Measurements from ENCODE around the gene GRXCR1. TPM values are rescaled to one million over a fixed set of nuclear protein-coding genes. Genes with fewer than 3 reads are reported as not detected.

Gene GRXCR1
- total RNA-seq, 1 experiment from 2014 or later = not detected

DNA sequence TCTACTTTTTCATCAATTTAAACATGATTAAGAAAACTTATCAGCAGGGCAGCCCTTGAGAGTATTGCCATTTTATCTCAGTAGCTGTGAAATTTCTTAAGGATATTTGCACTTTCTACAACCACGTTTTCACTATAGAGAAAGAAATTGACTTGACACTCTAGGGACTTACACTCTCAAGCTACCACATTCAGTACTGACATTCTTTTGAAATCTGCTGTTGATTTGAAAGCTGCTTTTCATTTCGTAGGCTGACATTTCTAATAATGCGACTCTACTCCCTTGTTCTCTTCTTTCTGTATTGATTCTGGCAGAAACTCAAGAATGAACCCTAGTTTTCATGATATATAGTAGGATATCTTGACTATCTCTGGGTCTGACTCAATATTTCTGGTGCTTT lies 13.7 kb upstream of the GRXCR1 start:
- Histone ChIP-seq H3K4me2 (ENCODE audit: low read depth, low read length, poor library complexity, severe bottlenecking) (no peak overlapping the region), H3K4me1 (ENCODE audit: low read length) (no peaks in the 10 kb centered on the region), H3K9me3 (ENCODE audit: low read length) (no peaks in the 10 kb centered on the region), H3K9ac (ENCODE audit: low read length) (no peak overlapping the region), H3K4me3 (ENCODE audit: low read length) (no peak overlapping the region), H3K27me3 (ENCODE audit: low read length) (no peaks in the 10 kb centered on the region), H2AFZ (ENCODE audit: low read length) (no peak overlapping the region), H3K79me2 (ENCODE audit: low read length) (no peaks in the 10 kb centered on the region), H4K20me1 (ENCODE audit: insufficient read depth, low read depth, low read length) (no peaks in the 10 kb centered on the region), H3K9me2 (replicated peaks; ENCODE audit: insufficient read depth, low read length) (no peaks in the 10 kb centered on the region), H3K27ac (ENCODE audit: low read length) (no peak overlapping the region), H3K36me3 (ENCODE audit: insufficient read depth, low read length) (no peaks in the 10 kb centered on the region)
- DNase-seq = no peak

GRCh38 chr4:42881253-42881652 lies 11.3 kb upstream of the GRXCR1 start:
- Histone ChIP-seq H4K20me1 (ENCODE audit: insufficient read depth, low read depth, low read length) (no peaks in the 10 kb centered on the region), H3K4me2 (ENCODE audit: low read depth, low read length, poor library complexity, severe bottlenecking) (no peak overlapping the region), H2AFZ (ENCODE audit: low read length) (no peak overlapping the region), H3K9me3 (ENCODE audit: low read length) (no peaks in the 10 kb centered on the region), H3K36me3 (ENCODE audit: insufficient read depth, low read length) (no peaks in the 10 kb centered on the region), H3K9me2 (replicated peaks; ENCODE audit: insufficient read depth, low read length) (no peaks in the 10 kb centered on the region), H3K27me3 (ENCODE audit: low read length) (no peaks in the 10 kb centered on the region), H3K4me1 (ENCODE audit: low read length) (no peaks in the 10 kb centered on the region), H3K4me3 (ENCODE audit: low read length) (no peak overlapping the region), H3K9ac (ENCODE audit: low read length) (no peak overlapping the region), H3K27ac (ENCODE audit: low read length) (no peak overlapping the region), H3K79me2 (ENCODE audit: low read length) (no peaks in the 10 kb centered on the region)
- no peak for DNase-seq

- Histone ChIP-seq H2AFZ (ENCODE audit: low read length) (no peak overlapping the region), H3K4me1 (ENCODE audit: low read length) (no peaks in the 10 kb centered on the region), H3K9ac (ENCODE audit: low read length) (no peak overlapping the region), H3K9me2 (replicated peaks; ENCODE audit: insufficient read depth, low read length) (no peaks in the 10 kb centered on the region), H3K36me3 (ENCODE audit: insufficient read depth, low read length) (no peaks in the 10 kb centered on the region), H3K4me3 (ENCODE audit: low read length) (no peak overlapping the region), H3K4me2 (ENCODE audit: low read depth, low read length, poor library complexity, severe bottlenecking) (no peak overlapping the region), H3K27ac (ENCODE audit: low read length) (no peak overlapping the region), H3K27me3 (ENCODE audit: low read length) (no peaks in the 10 kb centered on the region), H3K9me3 (ENCODE audit: low read length) (no peaks in the 10 kb centered on the region), H4K20me1 (ENCODE audit: insufficient read depth, low read depth, low read length) (no peaks in the 10 kb centered on the region), H3K79me2 (ENCODE audit: low read length) (no peaks in the 10 kb centered on the region)
- no peak for DNase-seq
These were observed 869 bp upstream of the GRXCR1 start for GRCh38 chr4:42891644-42892043.

DNA sequence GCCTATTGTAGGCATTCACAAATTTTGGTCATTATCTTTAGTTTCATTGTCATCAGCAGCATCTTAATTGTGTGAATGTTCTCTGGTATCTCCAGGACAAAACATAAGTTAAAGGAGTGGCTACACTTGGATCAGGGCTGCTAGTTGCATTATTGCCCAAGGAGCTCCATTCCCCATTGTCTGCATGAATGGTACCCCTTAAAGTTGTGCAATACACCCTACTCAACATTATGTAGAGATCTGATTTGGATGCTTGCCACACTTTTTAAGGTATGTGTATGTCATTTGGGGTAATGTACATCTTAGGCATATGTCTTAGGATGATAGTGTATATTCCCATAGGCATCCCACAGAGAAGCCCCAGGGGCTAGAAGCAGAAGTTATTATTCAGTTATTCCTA lies 2.9 kb downstream of the GRXCR1 start:
- Histone ChIP-seq H3K9ac (ENCODE audit: low read length) (no peak overlapping the region), H3K9me2 (replicated peaks; ENCODE audit: insufficient read depth, low read length) (no peaks in the 10 kb centered on the region), H3K4me3 (ENCODE audit: low read length) (no peak overlapping the region), H3K27ac (ENCODE audit: low read length) (no peak overlapping the region), H3K9me3 (ENCODE audit: low read length) (no peaks in the 10 kb centered on the region), H2AFZ (ENCODE audit: low read length) (no peak overlapping the region), H3K4me1 (ENCODE audit: low read length) (no peaks in the 10 kb centered on the region), H3K79me2 (ENCODE audit: low read length) (no peaks in the 10 kb centered on the region), H3K36me3 (ENCODE audit: insufficient read depth, low read length) (no peaks in the 10 kb centered on the region), H3K27me3 (ENCODE audit: low read length) (no peaks in the 10 kb centered on the region), H3K4me2 (ENCODE audit: low read depth, low read length, poor library complexity, severe bottlenecking) (no peak overlapping the region), H4K20me1 (ENCODE audit: insufficient read depth, low read depth, low read length) (no peaks in the 10 kb centered on the region)
- DNase-seq = no peak

DNA sequence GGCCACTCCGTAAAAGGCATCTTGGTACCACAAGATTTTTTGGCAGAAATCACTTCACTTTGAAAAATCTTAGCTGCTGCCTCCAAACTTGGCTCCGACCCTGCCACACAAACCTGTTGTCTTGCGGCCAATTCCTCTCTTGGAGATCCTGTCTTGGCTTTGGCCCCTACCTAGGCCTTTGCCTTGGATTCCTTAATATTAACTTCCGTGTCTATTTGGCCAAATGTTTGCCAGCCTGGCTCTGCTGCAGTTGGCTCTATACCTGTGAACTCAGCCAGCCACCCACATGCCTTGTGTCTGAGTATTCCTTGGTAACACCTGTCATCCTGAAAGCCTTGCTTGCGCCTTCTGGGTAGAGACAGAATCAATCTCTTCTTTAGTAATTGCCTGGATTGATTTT lies 12.5 kb downstream of the GRXCR1 start:
- Histone ChIP-seq H3K4me1 (ENCODE audit: low read length) (no peaks in the 10 kb centered on the region), H3K36me3 (ENCODE audit: insufficient read depth, low read length) (no peaks in the 10 kb centered on the region), H2AFZ (ENCODE audit: low read length) (no peak overlapping the region), H4K20me1 (ENCODE audit: insufficient read depth, low read depth, low read length) (no peaks in the 10 kb centered on the region), H3K9me2 (replicated peaks; ENCODE audit: insufficient read depth, low read length) (no peaks in the 10 kb centered on the region), H3K9me3 (ENCODE audit: low read length) (no peaks in the 10 kb centered on the region), H3K9ac (ENCODE audit: low read length) (no peak overlapping the region), H3K27ac (ENCODE audit: low read length) (no peak overlapping the region), H3K4me3 (ENCODE audit: low read length) (no peak overlapping the region), H3K79me2 (ENCODE audit: low read length) (no peaks in the 10 kb centered on the region), H3K27me3 (ENCODE audit: low read length) (no peaks in the 10 kb centered on the region), H3K4me2 (ENCODE audit: low read depth, low read length, poor library complexity, severe bottlenecking) (no peak overlapping the region)
- DNase-seq = no peak

DNA sequence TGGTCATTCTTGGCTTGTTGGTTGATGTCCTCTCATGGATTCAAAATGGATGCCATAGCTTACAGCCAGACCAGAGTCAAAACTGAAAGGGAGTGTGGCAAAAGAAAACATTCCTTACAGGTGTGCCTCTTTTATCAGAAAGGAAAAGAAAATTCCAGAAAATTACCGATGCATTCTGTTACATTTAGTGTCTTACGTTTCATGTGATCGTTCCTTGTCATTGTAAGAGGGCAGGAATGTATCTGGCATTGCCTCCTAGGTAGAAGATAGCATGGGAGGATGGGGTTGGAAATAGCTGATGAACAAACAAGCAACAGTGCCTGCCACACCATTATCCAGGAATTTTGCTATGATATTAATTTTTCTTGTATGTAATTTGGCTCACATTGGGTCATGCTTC lies 13.1 kb downstream of the GRXCR1 start:
- no peaks in the 10 kb centered on the region for H3K9me3 ChIP-seq (ENCODE audit: low read length)
- no peaks in the 10 kb centered on the region for H4K20me1 ChIP-seq (ENCODE audit: insufficient read depth, low read depth, low read length)
- no peaks in the 10 kb centered on the region for H3K4me1 ChIP-seq (ENCODE audit: low read length)
- H3K9me2 ChIP-seq (replicated peaks; ENCODE audit: insufficient read depth, low read length) = no peaks in the 10 kb centered on the region
- no peak for DNase-seq
- no peak overlapping the region for H3K9ac ChIP-seq (ENCODE audit: low read length)
- no peaks in the 10 kb centered on the region for H3K36me3 ChIP-seq (ENCODE audit: insufficient read depth, low read length)
- no peak overlapping the region for H3K4me3 ChIP-seq (ENCODE audit: low read length)
- no peak overlapping the region for H3K4me2 ChIP-seq (ENCODE audit: low read depth, low read length, poor library complexity, severe bottlenecking)
- no peak overlapping the region for H3K27ac ChIP-seq (ENCODE audit: low read length)
- H3K79me2 ChIP-seq (ENCODE audit: low read length) = no peaks in the 10 kb centered on the region
- H2AFZ ChIP-seq (ENCODE audit: low read length) = no peak overlapping the region
- no peaks in the 10 kb centered on the region for H3K27me3 ChIP-seq (ENCODE audit: low read length)

DNA sequence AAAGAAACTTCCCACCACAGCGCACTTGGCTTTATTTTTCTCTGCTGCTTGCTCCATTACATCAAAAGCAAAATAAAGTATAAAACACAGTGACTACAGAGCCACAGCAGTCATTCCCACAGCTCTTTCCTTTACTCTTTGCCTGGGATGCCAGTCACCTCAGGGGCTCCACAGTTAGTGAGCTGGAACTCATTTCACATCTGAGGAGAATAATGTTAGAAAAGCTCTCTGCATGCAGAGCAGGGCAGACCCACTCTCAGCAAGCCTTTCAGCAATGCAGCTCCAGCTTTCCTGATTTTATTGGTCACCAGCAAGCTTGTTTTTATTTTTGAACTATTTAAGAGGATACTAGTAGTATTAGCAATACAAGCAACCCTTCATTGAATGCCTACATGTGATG lies 13.8 kb downstream of the GRXCR1 start:
- Histone ChIP-seq H3K4me3 (ENCODE audit: low read length) (no peak overlapping the region), H3K9ac (ENCODE audit: low read length) (no peak overlapping the region), H3K9me3 (ENCODE audit: low read length) (no peaks in the 10 kb centered on the region), H3K4me2 (ENCODE audit: low read depth, low read length, poor library complexity, severe bottlenecking) (no peak overlapping the region), H2AFZ (ENCODE audit: low read length) (no peak overlapping the region), H3K9me2 (replicated peaks; ENCODE audit: insufficient read depth, low read length) (no peaks in the 10 kb centered on the region), H3K36me3 (ENCODE audit: insufficient read depth, low read length) (no peaks in the 10 kb centered on the region), H3K4me1 (ENCODE audit: low read length) (no peaks in the 10 kb centered on the region), H3K79me2 (ENCODE audit: low read length) (no peaks in the 10 kb centered on the region), H3K27ac (ENCODE audit: low read length) (no peak overlapping the region), H3K27me3 (ENCODE audit: low read length) (no peaks in the 10 kb centered on the region), H4K20me1 (ENCODE audit: insufficient read depth, low read depth, low read length) (no peaks in the 10 kb centered on the region)
- DNase-seq = no peak

DNA sequence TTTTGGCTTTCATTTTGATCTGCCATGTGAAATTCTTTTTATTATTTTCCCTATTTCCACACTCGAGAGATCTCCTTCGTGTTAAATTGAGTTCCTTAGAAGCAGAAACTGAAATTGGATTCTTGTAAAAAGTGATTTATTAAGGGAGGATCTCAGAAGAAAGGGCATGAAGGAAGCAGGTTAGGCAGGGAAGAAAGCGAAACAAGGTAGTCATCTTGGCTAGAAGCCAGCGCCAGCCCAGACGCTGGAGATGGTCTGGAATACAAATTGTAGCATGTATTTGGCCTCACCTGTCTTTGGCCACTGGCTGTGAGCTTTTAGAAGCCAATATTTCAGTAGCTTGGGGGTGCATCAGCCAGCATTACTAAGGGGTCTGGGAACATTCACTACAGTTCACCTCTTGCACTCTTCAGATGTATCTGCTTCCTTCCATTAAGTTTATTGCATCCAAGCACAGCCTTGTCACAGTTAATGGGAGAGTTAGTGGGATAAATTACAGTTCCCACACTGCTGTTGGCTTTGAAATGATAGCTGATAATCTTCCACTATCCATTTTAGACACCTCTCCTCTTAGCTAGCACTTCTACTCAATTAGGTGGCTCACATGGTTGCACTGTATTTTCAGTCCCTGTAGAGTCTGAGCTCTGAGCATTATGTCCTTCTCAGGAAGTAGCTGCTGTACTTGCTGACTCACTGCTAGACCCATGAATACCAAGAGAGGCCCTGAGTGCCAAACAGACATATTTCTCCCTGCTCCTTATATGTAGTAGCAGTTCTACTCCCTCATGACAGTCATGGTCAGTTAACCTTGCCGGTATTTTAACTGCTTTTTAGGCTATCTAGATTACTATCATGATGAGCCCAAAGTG lies 14.6 kb downstream of the GRXCR1 start:
- no peaks in the 10 kb centered on the region for H3K9me3 ChIP-seq (ENCODE audit: low read length)
- H3K4me2 ChIP-seq (ENCODE audit: low read depth, low read length, poor library complexity, severe bottlenecking) = no peak overlapping the region
- H3K4me1 ChIP-seq (ENCODE audit: low read length) = no peaks in the 10 kb centered on the region
- no peak overlapping the region for H3K4me3 ChIP-seq (ENCODE audit: low read length)
- no peak overlapping the region for H2AFZ ChIP-seq (ENCODE audit: low read length)
- H3K36me3 ChIP-seq (ENCODE audit: insufficient read depth, low read length) = no peaks in the 10 kb centered on the region
- no peaks in the 10 kb centered on the region for H4K20me1 ChIP-seq (ENCODE audit: insufficient read depth, low read depth, low read length)
- H3K9me2 ChIP-seq (replicated peaks; ENCODE audit: insufficient read depth, low read length) = no peaks in the 10 kb centered on the region
- H3K27ac ChIP-seq (ENCODE audit: low read length) = no peak overlapping the region
- H3K9ac ChIP-seq (ENCODE audit: low read length) = no peak overlapping the region
- H3K79me2 ChIP-seq (ENCODE audit: low read length) = no peaks in the 10 kb centered on the region
- DNase-seq = no peak
- no peaks in the 10 kb centered on the region for H3K27me3 ChIP-seq (ENCODE audit: low read length)
